OCI-LY1 (cell line): ENCODE results near the gene DCUN1D2.

ENCODE experiments used
- H2AFZ ChIP-seq: fragments of 200-600 bp; sonication (generic), shearing (Covaris generic); 2 replicates; pipeline ENCODE4 v1.6.0; 2014; ENCODE audit warnings: antibody characterized with exemption, mild to moderate bottlenecking, low read length
- H3F3A ChIP-seq: fragments of 200-600 bp; sonication (generic), shearing (Covaris generic); 2 replicates; pipeline ENCODE4 v1.6.0; 2014; ENCODE audit warnings: mild to moderate bottlenecking, antibody characterized with exemption, low read length, moderate library complexity; ENCODE audit not compliant: insufficient read depth
- H3K27ac ChIP-seq: fragments of 200-600 bp; sonication (generic); 2 replicates; pipeline ENCODE4 v1.5.1; 2014; ENCODE audit warnings: low read length, mixed run types, mild to moderate bottlenecking, low read depth; ENCODE audit not compliant: poor library complexity, severe bottlenecking
- H3K27me3 ChIP-seq: fragments of 200-600 bp; sonication (generic); 2 replicates; pipeline ENCODE4 v1.6.0; 2014; ENCODE audit warnings: antibody characterized with exemption, mild to moderate bottlenecking, low read length, moderate library complexity; ENCODE audit not compliant: insufficient read depth
- H3K36me3 ChIP-seq: fragments of 200-600 bp; sonication (generic); 2 replicates; pipeline ENCODE4 v1.6.1; 2014; ENCODE audit warnings: mild to moderate bottlenecking, antibody characterized with exemption, low read length, moderate library complexity, mixed read lengths; ENCODE audit not compliant: insufficient read depth
- H3K4me1 ChIP-seq: fragments of 200-600 bp; sonication (generic); 2 replicates; pipeline ENCODE4 v1.5.1; 2014; ENCODE audit warnings: mild to moderate bottlenecking, low read length, moderate library complexity; ENCODE audit not compliant: insufficient read depth, severe bottlenecking
- H3K4me2 ChIP-seq: fragments of 200-600 bp; sonication (generic), shearing (Covaris generic); 2 replicates; pipeline ENCODE4 v1.6.1; 2014; ENCODE audit warnings: low read length
- H3K4me3 ChIP-seq: fragments of 200-600 bp; sonication (generic); 2 replicates; pipeline ENCODE4 v1.5.1; 2014; ENCODE audit warnings: low read length, low read depth, mild to moderate bottlenecking, mixed read lengths; ENCODE audit not compliant: poor library complexity, severe bottlenecking
- H3K79me2 ChIP-seq: fragments of 200-600 bp; shearing (Covaris generic); 2 replicates; pipeline ENCODE4 v1.6.1; 2016; ENCODE audit warnings: mixed run types, low read length, mixed read lengths; ENCODE audit not compliant: insufficient read depth
- H3K9ac ChIP-seq: fragments of 200-600 bp; sonication (generic), shearing (Covaris generic); 2 replicates; pipeline ENCODE4 v1.6.1; 2014; ENCODE audit warnings: mild to moderate bottlenecking, low read length, mixed read lengths
- H3K9me2 ChIP-seq: fragments of 200-600 bp; sonication (generic), shearing (Covaris generic); 2 replicates; pipeline ENCODE4 v1.6.1; 2014; ENCODE audit warnings: low read depth, mild to moderate bottlenecking, low read length, mixed read lengths
- H3K9me3 ChIP-seq: fragments of 200-600 bp; shearing (Covaris generic); 2 replicates; pipeline ENCODE4 v1.6.1; 2014; ENCODE audit warnings: low read length, mixed read lengths
- H4K20me1 ChIP-seq: fragments of 200-600 bp; sonication (generic), shearing (Covaris generic); 2 replicates; pipeline ENCODE4 v1.6.0; 2016; ENCODE audit warnings: mild to moderate bottlenecking, low read length; ENCODE audit not compliant: insufficient read depth
- CTCF ChIP-seq: fragments of 200-600 bp; sonication (generic), shearing (Covaris generic); IDR thresholded peaks from 2 replicates; pipeline ENCODE4 v1.5.1; 2017; ENCODE audit warnings: mild to moderate bottlenecking, antibody characterized with exemption, low read length, moderate library complexity, mixed read lengths
- EZH2 ChIP-seq: fragments of 200-600 bp; sonication (generic), shearing (Covaris generic); IDR thresholded peaks from 2 replicates; pipeline ENCODE4 v1.8.0; 2017; ENCODE audit warnings: borderline replicate concordance, mixed run types, mild to moderate bottlenecking, antibody characterized with exemption, low read length, moderate library complexity, mixed read lengths

DCUN1D2 gene

GRCh38 chr13:113508521-113509254 is 18.2 kb upstream of the DCUN1D2 start:
- H3F3A ChIP-seq: no peaks in the 10 kb centered on the region
- H3K4me2 ChIP-seq: no peak overlapping the region
- H3K4me3 ChIP-seq: no peak overlapping the region
- no peak overlapping the region for H3K27ac ChIP-seq
- no peak overlapping the region for H3K9ac ChIP-seq
- H3K27me3 ChIP-seq: no peaks in the 10 kb centered on the region
- H3K79me2 ChIP-seq: no peaks in the 10 kb centered on the region
- H3K36me3 ChIP-seq: peaks cover 23% of the 10 kb centered on the region
- H2AFZ ChIP-seq: no peak overlapping the region
- no peaks in the 10 kb centered on the region for H3K4me1 ChIP-seq
- TF ChIP-seq EZH2: no peak
- TF ChIP-seq CTCF: no peak
- H3K9me2 ChIP-seq: no peaks in the 10 kb centered on the region
- no peaks in the 10 kb centered on the region for H4K20me1 ChIP-seq
- no peaks in the 10 kb centered on the region for H3K9me3 ChIP-seq

GRCh38 chr13:113507505-113508345 is 17.2 kb upstream of the DCUN1D2 start:
- peaks cover 26% of the 10 kb centered on the region for H3K36me3 ChIP-seq
- no peak overlapping the region for H3K4me2 ChIP-seq
- H3K9ac ChIP-seq: no peak overlapping the region
- H3K9me2 ChIP-seq: no peaks in the 10 kb centered on the region
- H3K27me3 ChIP-seq: no peaks in the 10 kb centered on the region
- no peak overlapping the region for H2AFZ ChIP-seq
- H3K27ac ChIP-seq: no peak overlapping the region
- no peaks in the 10 kb centered on the region for H3K9me3 ChIP-seq
- no peak for TF ChIP-seq EZH2
- no peak for TF ChIP-seq CTCF
- H3K4me3 ChIP-seq: no peak overlapping the region
- no peaks in the 10 kb centered on the region for H3K4me1 ChIP-seq
- no peaks in the 10 kb centered on the region for H3K79me2 ChIP-seq
- no peaks in the 10 kb centered on the region for H3F3A ChIP-seq
- H4K20me1 ChIP-seq: no peaks in the 10 kb centered on the region

- Histone ChIP-seq H3K27me3 (no peaks in the 10 kb centered on the region), H3F3A (no peaks in the 10 kb centered on the region), H3K79me2 (no peaks in the 10 kb centered on the region), H2AFZ (no peak overlapping the region), H3K36me3 (peaks cover 27% of the 10 kb centered on the region), H3K27ac (no peak overlapping the region), H3K9me2 (no peaks in the 10 kb centered on the region), H3K9me3 (no peaks in the 10 kb centered on the region), H3K4me2 (no peak overlapping the region), H3K4me1 (no peaks in the 10 kb centered on the region), H4K20me1 (no peaks in the 10 kb centered on the region), H3K4me3 (no peak overlapping the region), H3K9ac (no peak overlapping the region)
- TF ChIP-seq EZH2 (no peak), CTCF (no peak)
Observed at GRCh38 chr13:113506871-113507388, 16.4 kb upstream of the DCUN1D2 start.
